DOHH2 (cell line): ENCODE data around the gene MTCH1.

Experiments used
- H3F3A ChIP-seq: fragments of 200-600 bp; sonication (generic), shearing (Covaris generic); 2 replicates; pipeline ENCODE4 v1.6.0; 2016; ENCODE audit warnings: antibody characterized with exemption, mild to moderate bottlenecking; ENCODE audit not compliant: control insufficient read depth, insufficient read depth
- H3K27ac ChIP-seq: fragments of 200-600 bp; sonication (generic); 2 replicates; pipeline ENCODE4 v1.5.1; 2014; ENCODE audit warnings: low read depth, mild to moderate bottlenecking, low read length, moderate library complexity
- H3K27me3 ChIP-seq: fragments of 200-600 bp; sonication (generic); 2 replicates; pipeline ENCODE4 v1.6.1; 2014; ENCODE audit warnings: mild to moderate bottlenecking, low read length, mixed read lengths; ENCODE audit not compliant: control insufficient read depth
- H3K36me3 ChIP-seq: fragments of 200-600 bp; sonication (generic); 2 replicates; pipeline ENCODE4 v1.6.1; 2014; ENCODE audit warnings: mild to moderate bottlenecking, low read length, moderate library complexity, mixed read lengths; ENCODE audit not compliant: control insufficient read depth
- H3K4me1 ChIP-seq: fragments of 200-600 bp; sonication (generic); 2 replicates; pipeline ENCODE4 v1.6.1; 2014; ENCODE audit warnings: mild to moderate bottlenecking, low read length, mixed read lengths; ENCODE audit not compliant: control insufficient read depth
- H3K4me2 ChIP-seq: fragments of 200-600 bp; sonication (generic); 2 replicates; pipeline ENCODE4 v1.6.0; 2014; ENCODE audit warnings: mild to moderate bottlenecking, low read length, moderate library complexity
- H3K4me3 ChIP-seq: fragments of 200-600 bp; sonication (generic); 2 replicates; pipeline ENCODE4 v1.5.1; 2014; ENCODE audit warnings: mild to moderate bottlenecking, low read length, mixed read lengths
- H3K79me2 ChIP-seq: fragments of 200-600 bp; sonication (generic); 2 replicates; pipeline ENCODE4 v1.6.1; 2014; ENCODE audit warnings: mild to moderate bottlenecking, low read length, mixed read lengths; ENCODE audit not compliant: control insufficient read depth
- H3K9me2 ChIP-seq: fragments of 200-600 bp; sonication (generic); replicated peaks from 2 replicates; pipeline ENCODE4 v1.6.1; 2014; ENCODE audit warnings: mild to moderate bottlenecking, low read length, mixed read lengths; ENCODE audit not compliant: control insufficient read depth
- H3K9me3 ChIP-seq: fragments of 200-600 bp; sonication (generic); 2 replicates; pipeline ENCODE4 v1.6.1; 2014; ENCODE audit warnings: antibody characterized with exemption, low read length, mixed read lengths; ENCODE audit not compliant: control insufficient read depth, insufficient read depth
- H4K20me1 ChIP-seq: fragments of 200-600 bp; sonication (generic); 2 replicates; pipeline ENCODE4 v1.6.0; 2014; ENCODE audit warnings: low read depth, mild to moderate bottlenecking, antibody characterized with exemption, low read length, moderate library complexity; ENCODE audit not compliant: control insufficient read depth, insufficient read depth
- CTCF ChIP-seq: fragments of 200-600 bp; sonication (generic); IDR thresholded peaks from one replicate; pipeline ENCODE4 v1.5.1; 2014; ENCODE audit warnings: antibody characterized with exemption, mild to moderate bottlenecking, low read depth, low read length; ENCODE audit not compliant: poor library complexity, severe bottlenecking
- EZH2phosphoT487 ChIP-seq: fragments of 200-600 bp; sonication (generic); IDR thresholded peaks from 2 replicates; pipeline ENCODE4 v1.6.1; 2017; ENCODE audit warnings: borderline replicate concordance, mild to moderate bottlenecking, antibody characterized with exemption, low read length, moderate library complexity, mixed read lengths

The MTCH1 gene

GRCh38 chr6:36938536-36938935, 47.5 kb downstream of the MTCH1 start:
- TF ChIP-seq CTCF: no peak
- no peak for TF ChIP-seq EZH2phosphoT487
- no peak overlapping the region for H3K4me3 ChIP-seq
- no peaks in the 10 kb centered on the region for H4K20me1 ChIP-seq
- no peak overlapping the region for H3K27ac ChIP-seq
- H3F3A ChIP-seq: no peaks in the 10 kb centered on the region
- H3K27me3 ChIP-seq: peaks cover 10% of the 10 kb centered on the region
- H3K36me3 ChIP-seq: no peaks in the 10 kb centered on the region
- H3K79me2 ChIP-seq: no peaks in the 10 kb centered on the region
- no peaks in the 10 kb centered on the region for H3K9me3 ChIP-seq
- no peaks in the 10 kb centered on the region for H3K9me2 ChIP-seq
- no peaks in the 10 kb centered on the region for H3K4me1 ChIP-seq
- no peak overlapping the region for H3K4me2 ChIP-seq

GRCh38 chr6:36937896-36938295, 48.1 kb downstream of the MTCH1 start:
- H3K27ac ChIP-seq: no peak overlapping the region
- H3K4me2 ChIP-seq: no peak overlapping the region
- no peaks in the 10 kb centered on the region for H3K9me2 ChIP-seq
- no peaks in the 10 kb centered on the region for H3K9me3 ChIP-seq
- no peaks in the 10 kb centered on the region for H3F3A ChIP-seq
- H4K20me1 ChIP-seq: no peaks in the 10 kb centered on the region
- peaks cover 10% of the 10 kb centered on the region for H3K27me3 ChIP-seq
- no peaks in the 10 kb centered on the region for H3K4me1 ChIP-seq
- H3K79me2 ChIP-seq: no peaks in the 10 kb centered on the region
- no peaks in the 10 kb centered on the region for H3K36me3 ChIP-seq
- TF ChIP-seq EZH2phosphoT487 (no peak), CTCF (no peak)
- H3K4me3 ChIP-seq: no peak overlapping the region

GRCh38 chr6:36936824-36937223, 49.2 kb downstream of the MTCH1 start:
- Histone ChIP-seq H3F3A (no peaks in the 10 kb centered on the region), H3K9me2 (no peaks in the 10 kb centered on the region), H3K36me3 (no peaks in the 10 kb centered on the region), H3K4me2 (no peak overlapping the region), H3K27me3 (peaks cover 10% of the 10 kb centered on the region), H3K27ac (no peak overlapping the region), H3K4me1 (no peaks in the 10 kb centered on the region), H3K4me3 (no peak overlapping the region), H3K9me3 (no peaks in the 10 kb centered on the region), H3K79me2 (no peaks in the 10 kb centered on the region), H4K20me1 (no peaks in the 10 kb centered on the region)
- TF ChIP-seq EZH2phosphoT487 (no peak), CTCF (no peak)

GRCh38 chr6:36934901-36935300, 51.1 kb downstream of the MTCH1 start:
- Histone ChIP-seq H3K4me1 (no peaks in the 10 kb centered on the region), H3K9me2 (no peaks in the 10 kb centered on the region), H3K27me3 (peaks cover 10% of the 10 kb centered on the region), H3K9me3 (no peaks in the 10 kb centered on the region), H3F3A (no peaks in the 10 kb centered on the region), H3K4me3 (no peak overlapping the region), H3K36me3 (no peaks in the 10 kb centered on the region), H4K20me1 (no peaks in the 10 kb centered on the region), H3K79me2 (no peaks in the 10 kb centered on the region), H3K4me2 (no peak overlapping the region), H3K27ac (no peak overlapping the region)
- no peak for TF ChIP-seq CTCF
- no peak for TF ChIP-seq EZH2phosphoT487
